Thoracic aorta (tissue), 2 donors: ENCODE results near the gene ZNF777. TPM values are rescaled to one million over a fixed set of nuclear protein-coding genes. Genes with fewer than 3 reads are reported as not detected.
"Not testable (repeated sequence)": the region's sequence is repeated elsewhere in the genome, so short reads cannot be mapped to it uniquely, and the experiment has no call there.

ENCODE experiments used
- ATAC-seq: fragments of 150-250 bp; one replicate; pipeline ENCODE4 v1.8.0; 2017; ENCODE audit warnings: low read depth; ENCODE audit not compliant: insufficient number of reproducible peaks, low FRiP score
- DNase-seq: peaks from one replicate; pipeline ENCODE4 v3.0.0-alpha.2; 2020; ENCODE audit warnings: low spot score
- H3K27ac ChIP-seq, 2 donors: fragments of 200-600 bp; sonication (generic); 1 replicate in 1 of 2; 2 replicates in 1 of 2; pipeline ENCODE4 v1.5.1; 2016; ENCODE audit warnings: mild to moderate bottlenecking in 2 of 2, moderate library complexity in 2 of 2
- H3K27me3 ChIP-seq: fragments of 200-600 bp; sonication (generic); replicated peaks from 2 replicates; pipeline ENCODE4 v1.6.0; 2016; ENCODE audit warnings: mild to moderate bottlenecking; ENCODE audit not compliant: insufficient read depth
- H3K36me3 ChIP-seq: fragments of 200-600 bp; sonication (generic); one replicate; pipeline ENCODE4 v1.5.1; 2016
- H3K4me1 ChIP-seq, 2 donors: fragments of 200-600 bp; sonication (generic); 1 replicate in 1 of 2; 2 replicates in 1 of 2; pipeline versions ENCODE4 v1.5.1 to v1.6.0; 2016; ENCODE audit warnings: low read depth in 2 of 2, mild to moderate bottlenecking in 1 of 2; ENCODE audit not compliant: control insufficient read depth in 1 of 2
- H3K4me3 ChIP-seq: fragments of 200-600 bp; sonication (generic); 2 replicates; pipeline ENCODE4 v1.5.1; 2016; ENCODE audit warnings: mild to moderate bottlenecking
- H3K9me3 ChIP-seq: fragments of 200-600 bp; sonication (generic); 2 replicates; pipeline ENCODE4 v1.5.1; 2016
- total RNA-seq, 2 donors: library from RNA; depleted of rRNA; stranded (reverse); fragments of >200 nt; gene quantifications; one replicate each; pipeline versions ENCODE4 v1.1.0 to v1.2.3, GENCODE V29; 2016
- TF ChIP-seq, protein P1 (sequence below): fragments of 200-600 bp; sonication (generic); IDR thresholded peaks from one replicate; pipeline ENCODE4 v1.5.1; 2019; ENCODE audit warnings: antibody characterized with exemption

Gene ZNF777
- total RNA-seq, 2 donors from 2014 or later: 5.3 to 8.2 TPM

DNA sequence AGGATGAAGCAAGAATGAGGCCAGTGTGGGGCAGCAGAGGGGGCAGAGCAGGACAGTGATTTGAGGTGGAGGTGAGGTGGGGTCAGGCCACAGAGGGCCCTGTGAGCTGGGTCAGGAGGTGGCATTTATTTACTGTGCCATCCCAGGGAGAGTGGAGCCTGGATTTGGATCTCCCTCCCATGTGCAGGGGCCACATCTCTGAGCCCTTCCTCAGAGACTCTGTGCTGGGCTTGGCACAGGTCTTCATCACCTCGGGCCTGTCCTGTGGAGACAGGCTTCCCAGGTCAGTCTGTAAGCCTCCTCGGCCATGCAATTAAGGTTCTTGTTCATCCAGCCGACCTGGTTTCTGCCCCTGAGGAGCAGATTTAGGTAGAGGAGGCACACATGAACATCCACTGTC, 40.9 kb downstream of the ZNF777 start:
- Histone ChIP-seq H3K4me1 (peaks cover 3 to 14% of the 10 kb centered on the region in 2 donors), H3K9me3 (no peaks in the 10 kb centered on the region), H3K36me3 (no peaks in the 10 kb centered on the region), H3K27me3 (no peaks in the 10 kb centered on the region), H3K27ac (no peak overlapping the region), H3K4me3 (no peak overlapping the region)
- ATAC-seq (no peak), DNase-seq (no peak)
- TF ChIP-seq, protein P1, sequence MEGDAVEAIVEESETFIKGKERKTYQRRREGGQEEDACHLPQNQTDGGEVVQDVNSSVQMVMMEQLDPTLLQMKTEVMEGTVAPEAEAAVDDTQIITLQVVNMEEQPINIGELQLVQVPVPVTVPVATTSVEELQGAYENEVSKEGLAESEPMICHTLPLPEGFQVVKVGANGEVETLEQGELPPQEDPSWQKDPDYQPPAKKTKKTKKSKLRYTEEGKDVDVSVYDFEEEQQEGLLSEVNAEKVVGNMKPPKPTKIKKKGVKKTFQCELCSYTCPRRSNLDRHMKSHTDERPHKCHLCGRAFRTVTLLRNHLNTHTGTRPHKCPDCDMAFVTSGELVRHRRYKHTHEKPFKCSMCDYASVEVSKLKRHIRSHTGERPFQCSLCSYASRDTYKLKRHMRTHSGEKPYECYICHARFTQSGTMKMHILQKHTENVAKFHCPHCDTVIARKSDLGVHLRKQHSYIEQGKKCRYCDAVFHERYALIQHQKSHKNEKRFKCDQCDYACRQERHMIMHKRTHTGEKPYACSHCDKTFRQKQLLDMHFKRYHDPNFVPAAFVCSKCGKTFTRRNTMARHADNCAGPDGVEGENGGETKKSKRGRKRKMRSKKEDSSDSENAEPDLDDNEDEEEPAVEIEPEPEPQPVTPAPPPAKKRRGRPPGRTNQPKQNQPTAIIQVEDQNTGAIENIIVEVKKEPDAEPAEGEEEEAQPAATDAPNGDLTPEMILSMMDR: no peak

DNA sequence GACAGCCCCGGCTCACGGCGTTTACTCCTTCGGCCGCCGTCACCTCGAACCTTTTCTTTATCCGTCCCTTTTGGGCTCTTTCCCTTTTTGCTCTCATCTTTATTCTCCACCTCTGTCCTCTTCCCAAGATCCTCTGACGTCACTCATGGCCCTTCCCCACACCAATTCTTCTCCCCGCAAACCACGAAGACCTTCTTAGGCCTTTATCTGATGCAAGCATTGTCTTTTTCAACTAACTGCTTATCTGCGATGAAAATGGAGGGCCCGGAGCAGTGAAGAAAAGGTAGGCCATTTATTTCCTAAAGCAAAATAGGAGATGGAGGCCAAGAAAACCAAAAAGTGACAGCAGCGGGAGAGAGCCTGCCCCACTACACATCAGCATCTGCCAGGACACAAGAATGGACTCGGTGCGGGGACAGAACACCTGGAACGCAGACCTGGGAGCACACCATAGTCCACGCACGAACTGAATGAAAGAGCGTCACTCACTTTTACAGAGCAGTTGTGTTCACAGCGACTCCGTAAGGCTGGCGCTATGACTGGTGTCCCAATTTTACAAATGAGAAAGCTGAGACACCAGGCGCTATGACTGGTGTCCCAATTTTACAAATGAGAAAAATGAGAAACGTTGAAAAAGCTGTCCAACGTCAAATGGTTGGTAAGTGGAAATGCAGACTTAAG, 45.3 kb downstream of the ZNF777 start:
- Histone ChIP-seq H3K4me1 (peaks cover 3 to 10% of the 10 kb centered on the region in 2 donors), H3K4me3 (peak overlapping the region; percentile 53), H3K9me3 (no peaks in the 10 kb centered on the region), H3K27ac (peak overlapping the region; percentile 8 to 31), H3K36me3 (no peaks in the 10 kb centered on the region), H3K27me3 (no peaks in the 10 kb centered on the region)
- DNase-seq: no peak
- no peak for ATAC-seq
- TF ChIP-seq, protein P1: no peak

DNA sequence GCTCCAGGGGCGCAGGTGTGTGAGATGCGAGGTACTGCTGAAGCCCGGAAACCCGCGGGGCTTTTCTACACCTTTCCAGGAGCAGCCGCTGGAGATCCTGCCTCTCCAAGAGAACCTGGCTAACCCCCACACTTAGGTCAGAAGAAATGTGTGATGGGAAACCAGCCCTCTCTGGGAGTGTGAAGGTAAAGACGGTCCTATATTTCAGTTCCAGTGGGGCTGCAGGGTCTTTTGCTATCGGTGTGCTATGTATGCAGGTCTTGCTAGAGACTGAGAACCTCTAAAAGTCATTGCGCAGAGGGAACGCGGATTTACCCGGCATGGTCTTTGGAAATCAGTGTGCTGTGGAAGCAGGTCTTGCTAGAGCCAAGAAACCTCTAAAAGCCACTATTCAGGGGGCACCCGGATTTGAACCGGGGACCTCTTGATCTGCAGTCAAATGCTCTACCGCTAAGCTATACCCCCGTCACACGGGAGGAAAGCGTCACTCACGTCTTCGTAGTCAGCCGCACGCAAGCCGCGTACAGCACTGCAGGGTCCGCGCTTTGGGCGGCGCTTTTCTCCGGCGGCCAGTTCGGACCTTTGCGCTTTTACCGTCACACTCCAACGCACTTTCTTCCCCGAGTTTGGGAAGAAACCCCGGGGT, 46.0 kb downstream of the ZNF777 start:
- Histone ChIP-seq H3K9me3 (no peaks in the 10 kb centered on the region), H3K27ac (peak overlapping the region; percentile 8 to 31), H3K27me3 (no peaks in the 10 kb centered on the region), H3K4me1 (peaks cover 3 to 10% of the 10 kb centered on the region in 2 donors), H3K36me3 (no peaks in the 10 kb centered on the region), H3K4me3 (peak overlapping the region; percentile 53)
- TF ChIP-seq, protein P1: no peak
- DNase-seq: no peak
- no peak for ATAC-seq

DNA sequence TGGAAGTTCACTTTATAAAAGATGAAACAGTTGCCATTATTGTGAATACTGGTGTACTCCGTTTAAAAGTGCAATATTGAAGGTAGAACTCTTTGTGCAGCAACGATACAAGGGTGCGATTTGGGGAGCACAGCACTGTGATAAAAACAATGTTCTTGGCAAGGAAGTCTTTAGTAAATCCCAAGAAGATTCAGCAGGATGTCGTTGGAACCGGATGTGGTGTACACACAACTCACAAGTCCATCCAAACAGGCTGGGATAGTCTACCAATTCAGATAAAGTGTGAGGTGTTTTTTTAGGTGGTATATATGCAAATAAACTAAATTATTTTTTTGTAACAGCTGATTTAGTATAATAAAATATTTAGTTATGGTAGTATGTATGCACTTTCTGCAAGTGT, 46.7 kb downstream of the ZNF777 start:
- Histone ChIP-seq H3K4me3 (no peak overlapping the region), H3K4me1 (peaks cover 3 to 10% of the 10 kb centered on the region in 2 donors), H3K36me3 (no peaks in the 10 kb centered on the region), H3K27me3 (no peaks in the 10 kb centered on the region), H3K27ac (no peak overlapping the region), H3K9me3 (no peaks in the 10 kb centered on the region)
- ATAC-seq (no peak), DNase-seq (no peak)
- TF ChIP-seq, protein P1: no peak

DNA sequence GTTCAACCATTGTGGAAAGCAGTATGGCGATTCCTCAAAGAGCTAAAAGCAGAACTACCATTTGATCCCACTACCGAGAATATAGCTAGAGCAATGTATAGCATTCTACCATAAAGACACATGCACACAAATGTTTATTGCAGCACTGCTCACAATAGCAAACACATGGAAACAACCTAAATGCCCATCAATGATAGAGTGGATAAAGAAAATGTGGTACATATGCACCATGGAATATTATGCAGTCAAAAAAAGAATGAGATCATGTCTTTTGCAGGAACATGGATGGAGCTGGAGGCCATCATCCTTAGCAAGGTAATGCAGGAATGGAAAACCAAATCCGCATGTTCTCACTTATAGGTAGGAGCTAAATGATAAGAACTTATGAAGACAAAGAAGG, 47.8 kb downstream of the ZNF777 start:
- not testable (repeated sequence) for H3K36me3 ChIP-seq, DNase-seq, ATAC-seq, H3K27me3 ChIP-seq, H3K9me3 ChIP-seq, H3K4me1 ChIP-seq, H3K4me3 ChIP-seq, H3K27ac ChIP-seq
